SK-N-SH treated with all-trans-retinoic acid at 6 μM for 48 hours (cell line): ENCODE results near the gene DENND2A.

Source experiments
- ARNTL ChIP-seq: fragments of 450-650 bp; formaldehyde crosslinking; IDR thresholded peaks from 2 replicates; pipeline ENCODE4 v1.5.0; 2020; ENCODE audit warnings: low read depth, mild to moderate bottlenecking, moderate library complexity, borderline replicate concordance
- BACH2 ChIP-seq: fragments of 250-450 bp; sonication (Bioruptor Pico); IDR thresholded peaks from 2 replicates; pipeline ENCODE4 v1.9.0; 2021; ENCODE audit warnings: mild to moderate bottlenecking, borderline replicate concordance
- ESRRG ChIP-seq: fragments of 250-450 bp; sonication (Bioruptor Pico); IDR thresholded peaks from 2 replicates; pipeline ENCODE4 v1.6.1; 2021; ENCODE audit warnings: mild to moderate bottlenecking
- GLIS3 ChIP-seq: fragments of 250-450 bp; sonication (Bioruptor Pico); IDR thresholded peaks from 2 replicates; pipeline ENCODE4 v1.5.0; 2020; ENCODE audit warnings: mild to moderate bottlenecking, moderate library complexity
- RARB ChIP-seq: fragments of 250-450 bp; sonication (Bioruptor Pico); IDR thresholded peaks from 2 replicates; pipeline ENCODE4 v1.8.0; 2021; ENCODE audit warnings: mild to moderate bottlenecking, moderate library complexity
- SNAI2 ChIP-seq: fragments of 250-450 bp; sonication (Bioruptor Pico); IDR thresholded peaks from 2 replicates; pipeline ENCODE4 v1.5.0; 2020; ENCODE audit warnings: mild to moderate bottlenecking, moderate library complexity
- ZC3H10 ChIP-seq: fragments of 250-450 bp; sonication (Bioruptor Pico); IDR thresholded peaks from 2 replicates; pipeline ENCODE4 v1.5.1; 2021; ENCODE audit warnings: mild to moderate bottlenecking, moderate library complexity
- ZFP3 ChIP-seq: fragments of 250-450 bp; sonication (Bioruptor Pico); IDR thresholded peaks from 2 replicates; pipeline ENCODE4 v1.5.0; 2020; ENCODE audit warnings: mild to moderate bottlenecking, moderate library complexity
- ZFP30 ChIP-seq: fragments of 450-650 bp; formaldehyde crosslinking; IDR thresholded peaks from 2 replicates; pipeline ENCODE4 v1.5.0; 2022; ENCODE audit warnings: mild to moderate bottlenecking, moderate library complexity
- ZNF70 ChIP-seq: fragments of 450-650 bp; formaldehyde crosslinking; IDR thresholded peaks from 2 replicates; pipeline ENCODE4 v1.5.0; 2020; ENCODE audit warnings: mild to moderate bottlenecking, moderate library complexity
- TF ChIP-seq, protein P1 (sequence below): fragments of 250-450 bp; sonication (Bioruptor Pico); IDR thresholded peaks from 2 replicates; pipeline ENCODE4 v1.8.0; 2020; ENCODE audit warnings: mild to moderate bottlenecking, moderate library complexity, borderline replicate concordance
- TF ChIP-seq, protein P2 (sequence below): fragments of 250-450 bp; sonication (Bioruptor Pico); IDR thresholded peaks from 2 replicates; pipeline ENCODE4 v1.5.0; 2020; ENCODE audit warnings: mild to moderate bottlenecking, moderate library complexity
- TF ChIP-seq, protein P3 (sequence below): fragments of 250-450 bp; sonication (Bioruptor Pico); IDR thresholded peaks from 2 replicates; pipeline ENCODE4 v1.5.1; 2021; ENCODE audit warnings: mild to moderate bottlenecking, moderate library complexity

DNA sequence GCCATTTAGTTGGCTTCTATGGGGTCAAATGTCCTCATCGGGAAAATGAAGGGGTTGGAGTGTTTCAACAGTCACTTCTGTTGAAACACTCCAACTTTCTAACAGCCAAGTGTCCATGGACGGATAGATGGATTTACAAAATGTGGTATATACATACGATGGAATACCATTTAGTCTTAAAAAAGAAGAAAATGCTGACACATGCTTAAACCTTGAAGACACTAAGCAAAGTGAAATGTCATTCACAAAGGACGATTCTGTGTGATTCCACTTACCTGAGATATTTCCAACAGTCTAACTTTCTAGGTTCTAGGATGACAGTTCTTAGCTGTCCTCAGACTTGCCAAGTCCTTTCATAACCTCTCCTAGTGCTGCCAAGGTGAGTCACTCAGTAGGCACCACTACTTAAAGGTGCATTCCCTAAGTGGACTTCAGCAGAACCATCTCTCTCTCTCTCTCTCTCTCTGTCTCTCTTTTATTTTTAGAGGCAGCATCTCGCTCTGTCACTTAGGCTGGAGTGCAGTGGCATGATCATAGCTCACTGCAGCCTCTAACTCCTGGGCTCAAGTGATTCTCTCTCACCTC lies 69.0 kb downstream of the DENND2A start:
- TF ChIP-seq, protein P1, sequence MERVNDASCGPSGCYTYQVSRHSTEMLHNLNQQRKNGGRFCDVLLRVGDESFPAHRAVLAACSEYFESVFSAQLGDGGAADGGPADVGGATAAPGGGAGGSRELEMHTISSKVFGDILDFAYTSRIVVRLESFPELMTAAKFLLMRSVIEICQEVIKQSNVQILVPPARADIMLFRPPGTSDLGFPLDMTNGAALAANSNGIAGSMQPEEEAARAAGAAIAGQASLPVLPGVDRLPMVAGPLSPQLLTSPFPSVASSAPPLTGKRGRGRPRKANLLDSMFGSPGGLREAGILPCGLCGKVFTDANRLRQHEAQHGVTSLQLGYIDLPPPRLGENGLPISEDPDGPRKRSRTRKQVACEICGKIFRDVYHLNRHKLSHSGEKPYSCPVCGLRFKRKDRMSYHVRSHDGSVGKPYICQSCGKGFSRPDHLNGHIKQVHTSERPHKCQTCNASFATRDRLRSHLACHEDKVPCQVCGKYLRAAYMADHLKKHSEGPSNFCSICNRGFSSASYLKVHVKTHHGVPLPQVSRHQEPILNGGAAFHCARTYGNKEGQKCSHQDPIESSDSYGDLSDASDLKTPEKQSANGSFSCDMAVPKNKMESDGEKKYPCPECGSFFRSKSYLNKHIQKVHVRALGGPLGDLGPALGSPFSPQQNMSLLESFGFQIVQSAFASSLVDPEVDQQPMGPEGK (CRISPR knock-in tag), result no peak
- TF ChIP-seq GLIS3 (CRISPR knock-in tag), result no peak
- TF ChIP-seq BACH2 (CRISPR knock-in tag), result no peak
- TF ChIP-seq ZNF70, result no peak
- no peak for TF ChIP-seq RARB (CRISPR knock-in tag)
- no peak for TF ChIP-seq ZFP30
- no peak for TF ChIP-seq ARNTL (CRISPR knock-in tag)
- TF ChIP-seq ZC3H10 (CRISPR knock-in tag), result no peak
- no peak for TF ChIP-seq ZFP3 (CRISPR knock-in tag)
- TF ChIP-seq, protein P2, sequence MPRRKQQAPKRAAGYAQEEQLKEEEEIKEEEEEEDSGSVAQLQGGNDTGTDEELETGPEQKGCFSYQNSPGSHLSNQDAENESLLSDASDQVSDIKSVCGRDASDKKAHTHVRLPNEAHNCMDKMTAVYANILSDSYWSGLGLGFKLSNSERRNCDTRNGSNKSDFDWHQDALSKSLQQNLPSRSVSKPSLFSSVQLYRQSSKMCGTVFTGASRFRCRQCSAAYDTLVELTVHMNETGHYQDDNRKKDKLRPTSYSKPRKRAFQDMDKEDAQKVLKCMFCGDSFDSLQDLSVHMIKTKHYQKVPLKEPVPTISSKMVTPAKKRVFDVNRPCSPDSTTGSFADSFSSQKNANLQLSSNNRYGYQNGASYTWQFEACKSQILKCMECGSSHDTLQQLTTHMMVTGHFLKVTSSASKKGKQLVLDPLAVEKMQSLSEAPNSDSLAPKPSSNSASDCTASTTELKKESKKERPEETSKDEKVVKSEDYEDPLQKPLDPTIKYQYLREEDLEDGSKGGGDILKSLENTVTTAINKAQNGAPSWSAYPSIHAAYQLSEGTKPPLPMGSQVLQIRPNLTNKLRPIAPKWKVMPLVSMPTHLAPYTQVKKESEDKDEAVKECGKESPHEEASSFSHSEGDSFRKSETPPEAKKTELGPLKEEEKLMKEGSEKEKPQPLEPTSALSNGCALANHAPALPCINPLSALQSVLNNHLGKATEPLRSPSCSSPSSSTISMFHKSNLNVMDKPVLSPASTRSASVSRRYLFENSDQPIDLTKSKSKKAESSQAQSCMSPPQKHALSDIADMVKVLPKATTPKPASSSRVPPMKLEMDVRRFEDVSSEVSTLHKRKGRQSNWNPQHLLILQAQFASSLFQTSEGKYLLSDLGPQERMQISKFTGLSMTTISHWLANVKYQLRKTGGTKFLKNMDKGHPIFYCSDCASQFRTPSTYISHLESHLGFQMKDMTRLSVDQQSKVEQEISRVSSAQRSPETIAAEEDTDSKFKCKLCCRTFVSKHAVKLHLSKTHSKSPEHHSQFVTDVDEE (CRISPR knock-in tag), result no peak
- no peak for TF ChIP-seq ESRRG
- no peak for TF ChIP-seq SNAI2 (CRISPR knock-in tag)
- TF ChIP-seq, protein P3, sequence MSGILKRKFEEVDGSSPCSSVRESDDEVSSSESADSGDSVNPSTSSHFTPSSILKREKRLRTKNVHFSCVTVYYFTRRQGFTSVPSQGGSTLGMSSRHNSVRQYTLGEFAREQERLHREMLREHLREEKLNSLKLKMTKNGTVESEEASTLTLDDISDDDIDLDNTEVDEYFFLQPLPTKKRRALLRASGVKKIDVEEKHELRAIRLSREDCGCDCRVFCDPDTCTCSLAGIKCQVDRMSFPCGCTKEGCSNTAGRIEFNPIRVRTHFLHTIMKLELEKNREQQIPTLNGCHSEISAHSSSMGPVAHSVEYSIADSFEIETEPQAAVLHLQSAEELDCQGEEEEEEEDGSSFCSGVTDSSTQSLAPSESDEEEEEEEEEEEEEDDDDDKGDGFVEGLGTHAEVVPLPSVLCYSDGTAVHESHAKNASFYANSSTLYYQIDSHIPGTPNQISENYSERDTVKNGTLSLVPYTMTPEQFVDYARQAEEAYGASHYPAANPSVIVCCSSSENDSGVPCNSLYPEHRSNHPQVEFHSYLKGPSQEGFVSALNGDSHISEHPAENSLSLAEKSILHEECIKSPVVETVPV (CRISPR knock-in tag), result no peak
